SK-N-MC (cell line): ENCODE results near the gene MAN1C1.

Experiments
- EZH2 ChIP-seq: fragments of 200-600 bp; sonication (generic); IDR thresholded peaks from one replicate; pipeline ENCODE4 v1.6.1; 2017; ENCODE audit warnings: antibody characterized with exemption
- POLR2AphosphoS5 ChIP-seq: IDR thresholded peaks from 2 replicates; pipeline ENCODE4 v1.6.1; 2012; ENCODE audit warnings: mild to moderate bottlenecking, low read depth, low read length, borderline replicate concordance

DNA sequence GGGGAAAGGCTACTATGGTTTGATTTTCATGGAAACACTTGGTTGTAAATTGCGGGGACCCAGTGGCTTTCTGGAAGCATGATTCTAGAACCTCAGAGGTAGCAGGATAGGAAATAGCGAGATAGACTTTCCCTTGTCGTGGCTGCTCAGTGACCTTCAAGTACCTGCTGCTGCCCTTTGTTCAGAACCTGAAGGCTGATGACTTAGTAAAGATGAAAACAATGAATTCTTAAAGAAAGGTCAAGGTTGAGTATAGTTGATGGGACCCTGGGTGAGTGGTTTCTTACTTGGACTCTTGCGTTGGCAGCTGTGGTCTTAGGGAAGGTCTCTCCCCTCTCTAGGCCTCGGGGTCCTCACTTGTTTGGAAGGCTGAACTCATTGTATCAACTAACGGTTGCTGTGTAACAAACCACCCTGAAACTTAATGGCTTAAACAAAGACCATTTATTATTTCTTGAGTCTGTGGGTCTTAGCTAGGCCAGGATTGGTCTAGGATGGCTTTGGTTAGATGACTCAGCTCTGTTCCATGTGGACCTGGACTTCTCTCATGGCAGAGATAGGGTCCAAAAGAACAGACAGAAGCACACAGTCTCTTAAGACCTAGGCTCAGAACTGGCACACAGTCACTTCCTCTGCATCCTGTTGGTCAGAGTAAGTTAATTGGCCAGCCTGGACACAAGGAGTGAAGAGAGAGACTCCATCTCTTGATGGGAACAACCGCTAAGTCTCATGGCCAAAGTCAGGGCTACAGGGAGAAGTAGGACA, 94.2 kb downstream of the MAN1C1 start:
- TF ChIP-seq POLR2AphosphoS5 (no peak), EZH2 (no peak)
